Right lung (tissue), 5 donors: ENCODE data around the gene FAXC. TPM values are rescaled to one million over a fixed set of nuclear protein-coding genes. Genes with fewer than 3 reads are reported as not detected.
A peak's percentile ranks its signal among the peaks of the same experiment; 100 is the strongest.
"Not testable (repeated sequence)": the region's sequence is repeated elsewhere in the genome, so short reads cannot be mapped to it uniquely, and the experiment has no call there.

ENCODE experiments used
- DNase-seq, 2 donors: peaks; one replicate each; pipeline ENCODE4 v3.0.0-alpha.2; 2013
- polyA plus RNA-seq, 5 donors: library from polyadenylated mRNA; unstranded; fragments of 120-200 nt; gene quantifications; one replicate each; pipeline versions ENCODE4 v1.2.1 to v1.2.3, GENCODE V29; 2013; ENCODE audit warnings: inconsistent platforms in 1 of 5, low replicate concordance in 1 of 5; ENCODE audit not compliant: insufficient read length in 5 of 5, insufficient read depth in 1 of 5

The FAXC gene
- polyA plus RNA-seq, 5 donors, result 5.4 to 13.3 (median 10.4) TPM

DNA sequence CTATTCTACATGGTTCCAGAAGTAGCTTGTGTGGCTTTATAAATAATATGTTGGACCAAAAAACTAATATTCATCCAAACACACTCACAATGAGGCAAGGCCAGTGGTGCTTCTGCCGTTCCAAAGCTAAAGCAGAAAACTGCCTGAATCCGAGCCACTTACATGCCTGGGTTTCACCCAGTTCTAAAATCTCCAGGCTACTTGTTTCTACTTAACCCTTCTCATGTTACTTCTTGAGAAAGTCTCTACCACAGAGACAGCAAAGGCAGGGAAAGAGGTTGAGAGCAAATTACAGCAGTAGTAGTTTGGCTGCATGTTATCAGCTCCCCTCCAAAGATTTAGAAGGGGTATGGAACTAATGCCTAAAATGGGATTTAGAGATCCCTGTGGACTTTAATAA is 62.0 kb downstream of the FAXC start:
- no peak for DNase-seq

GRCh38 chr6:99285881-99286280 is 63.6 kb downstream of the FAXC start:
- DNase-seq, result no peak

- no peak for DNase-seq
Measured at GRCh38 chr6:99282479-99283062, 66.9 kb downstream of the FAXC start.

DNA sequence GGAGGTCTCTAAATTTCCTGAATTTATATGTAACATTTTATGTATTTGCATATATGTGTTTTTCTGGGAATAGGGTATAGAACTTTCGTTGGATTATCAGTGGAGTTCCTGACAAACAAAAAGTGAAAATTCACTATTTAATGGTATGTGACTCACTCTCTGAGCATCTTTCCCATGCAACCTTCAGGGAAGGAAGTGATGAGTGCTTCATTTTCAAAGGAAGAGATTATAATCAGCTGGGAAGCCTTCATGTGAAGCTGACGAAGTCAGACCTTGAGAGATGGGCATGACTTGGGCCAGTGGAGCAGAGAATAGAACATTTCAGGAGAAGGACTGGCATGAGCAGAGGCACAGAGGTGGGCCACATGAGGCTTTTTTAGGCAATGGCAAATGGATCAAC is 72.7 kb downstream of the FAXC start:
- DNase-seq, result no peak

DNA sequence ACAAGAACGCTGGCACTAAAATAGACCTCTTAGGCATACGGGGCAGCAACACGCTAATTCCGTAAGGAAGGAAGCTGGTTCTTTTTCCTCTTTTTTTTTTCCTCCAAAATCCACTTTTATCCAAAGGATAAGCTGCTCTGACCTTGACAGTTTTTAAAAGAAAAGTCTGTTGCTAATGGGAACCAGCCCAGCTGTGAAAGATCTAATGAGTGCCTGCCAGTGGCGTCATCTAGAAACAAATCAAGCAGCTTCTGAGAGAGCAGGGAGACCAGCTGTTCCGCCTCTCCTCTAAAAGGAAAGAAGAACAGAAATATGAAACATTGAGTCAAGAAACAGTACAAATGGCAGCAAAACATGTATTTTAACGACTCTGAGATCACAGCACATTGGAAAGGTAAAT is 78.6 kb downstream of the FAXC start:
- DNase-seq, result peak; percentile 42 to 57

GRCh38 chr6:99270030-99270429 is 79.4 kb downstream of the FAXC start:
- no peak for DNase-seq

- DNase-seq, result no peak
Measured at GRCh38 chr6:99269207-99269606, 80.3 kb downstream of the FAXC start.

- not testable (repeated sequence) for DNase-seq
Measured at GRCh38 chr6:99266996-99267395, 82.5 kb downstream of the FAXC start.

GRCh38 chr6:99265447-99265846 is 84.0 kb downstream of the FAXC start:
- not testable (repeated sequence) for DNase-seq

GRCh38 chr6:99254616-99255550 is 94.6 kb downstream of the FAXC start:
- DNase-seq, result no peak

DNA sequence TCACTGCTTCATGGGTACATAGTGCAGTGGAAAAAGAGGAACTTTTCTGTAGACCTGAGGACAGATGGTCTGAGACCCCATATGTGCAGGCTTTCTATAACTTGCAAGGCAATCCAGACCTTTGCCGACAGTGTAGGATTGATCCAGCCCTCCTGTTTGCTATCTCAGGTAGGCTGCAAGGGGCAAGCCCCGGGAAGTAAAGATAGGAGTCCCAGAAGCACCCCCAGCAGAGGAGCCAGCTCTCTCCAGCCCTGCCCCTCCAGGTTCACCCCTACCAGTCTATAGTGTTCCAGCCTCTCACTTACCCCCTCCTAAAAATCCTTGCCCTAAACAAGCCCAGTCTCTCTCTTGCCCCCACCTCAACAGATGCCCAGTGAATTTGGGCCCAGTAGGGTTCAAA is 96.2 kb downstream of the FAXC start:
- DNase-seq, result no peak

DNA sequence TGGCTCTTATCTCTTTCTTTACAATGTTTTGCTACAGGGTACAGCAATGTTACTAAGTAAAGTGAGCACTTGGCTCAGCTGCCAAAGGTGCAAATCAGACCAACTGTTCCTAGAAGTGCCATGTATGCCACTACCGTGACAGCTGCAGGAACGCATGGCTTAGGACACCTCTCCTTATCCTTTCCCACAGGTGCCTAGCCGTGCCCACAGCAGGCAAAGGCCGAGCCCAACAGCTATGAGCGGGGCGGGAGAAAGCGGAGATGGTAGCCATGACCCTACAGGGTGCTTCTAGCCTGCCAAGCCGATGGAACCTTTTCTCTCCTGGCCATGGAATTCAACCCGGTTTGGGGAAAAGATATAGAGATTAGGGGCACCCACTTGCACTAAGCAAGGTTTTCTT is 97.1 kb downstream of the FAXC start:
- no peak for DNase-seq

GRCh38 chr6:99250476-99250875 is 99.0 kb downstream of the FAXC start:
- DNase-seq, result no peak

DNA sequence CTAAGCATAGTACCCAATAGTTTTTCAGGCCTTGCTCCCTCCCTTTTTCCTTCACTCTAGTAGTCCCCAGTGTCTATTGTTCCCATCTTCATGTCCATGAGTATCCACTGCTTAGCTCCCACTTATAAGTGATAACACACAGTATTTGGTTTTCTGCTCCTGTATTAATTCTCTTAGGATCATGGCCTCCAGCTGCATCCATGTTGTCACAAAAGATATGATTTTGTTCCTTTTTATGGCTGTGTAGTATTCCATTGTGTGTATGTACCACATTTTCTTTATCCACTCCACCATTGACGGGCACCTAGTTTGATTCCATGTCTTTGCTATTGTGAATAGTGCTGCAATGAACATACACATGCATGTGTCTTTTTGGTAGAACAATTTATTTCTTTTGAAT is 102.9 kb downstream of the FAXC start:
- DNase-seq, result no peak

- DNase-seq, result peak; percentile 5 to 19
Measured at GRCh38 chr6:99241905-99242534, 107.5 kb downstream of the FAXC start.

DNA sequence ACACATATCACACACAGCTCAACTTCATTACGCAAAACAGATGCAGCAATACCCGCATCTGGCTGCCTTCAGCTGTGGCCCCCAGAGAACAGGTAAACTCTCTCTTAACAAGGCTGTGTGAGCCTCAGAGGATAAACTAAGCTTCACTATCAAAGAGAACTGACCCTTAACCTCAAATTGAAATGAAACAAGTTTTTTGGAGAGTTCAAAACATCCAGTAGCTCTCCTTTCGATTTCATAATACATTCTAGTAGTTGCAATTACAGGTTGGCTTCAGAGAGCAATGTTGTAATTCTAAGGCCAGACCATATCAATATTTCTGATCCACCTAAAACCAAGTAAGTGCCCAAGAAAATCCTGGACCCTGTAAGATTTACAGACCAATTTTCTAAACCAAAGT is 113.5 kb downstream of the FAXC start:
- no peak for DNase-seq

DNA sequence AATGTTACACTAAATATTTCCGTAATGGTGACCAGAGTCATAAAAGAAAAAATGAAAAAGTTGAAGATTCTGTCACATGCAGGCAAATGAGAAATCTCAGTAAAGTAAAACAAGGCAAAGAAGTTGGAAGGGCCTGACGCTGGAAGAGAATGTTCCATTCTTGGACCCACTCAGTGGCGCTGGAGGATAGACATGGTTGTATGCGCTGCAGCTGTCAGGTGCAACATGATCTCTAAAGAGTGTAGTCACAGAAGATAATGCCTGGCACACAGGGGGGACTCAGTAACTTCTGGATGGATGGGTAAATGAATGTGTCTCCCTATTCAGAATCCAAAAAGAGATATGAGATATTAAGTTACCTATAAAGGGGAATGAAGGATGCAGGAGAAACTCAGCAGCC is 116.3 kb downstream of the FAXC start:
- DNase-seq, result no peak

GRCh38 chr6:99232056-99232455 is 117.4 kb downstream of the FAXC start:
- DNase-seq, result no peak

DNA sequence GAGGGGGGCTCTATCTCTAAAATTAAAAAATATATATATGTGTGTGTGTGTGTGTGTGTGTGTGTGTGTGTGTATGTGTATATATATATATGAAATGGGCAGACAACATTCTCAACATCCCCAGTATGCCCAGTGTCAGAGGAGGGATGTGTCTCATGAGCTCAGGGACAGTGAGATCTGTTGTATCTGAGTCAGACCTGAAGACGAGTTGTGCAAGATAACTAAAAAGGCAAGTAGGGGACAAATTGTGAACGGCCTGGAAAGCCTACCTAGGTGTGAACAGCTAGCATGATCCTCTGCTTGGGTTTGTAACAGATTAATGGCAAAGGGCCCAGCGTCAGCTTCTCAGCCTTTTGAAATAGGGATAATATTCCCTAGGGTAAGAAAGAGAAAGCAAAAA is 124.3 kb downstream of the FAXC start:
- no peak for DNase-seq
